ENCODE data around the gene FBXL15. TPM values are rescaled to one million over a fixed set of nuclear protein-coding genes. Genes with fewer than 3 reads are reported as not detected.

The FBXL15 gene
- polyA plus RNA-seq, 5 donors, result 4.3 to 13.6 (median 6.2) TPM

DNA sequence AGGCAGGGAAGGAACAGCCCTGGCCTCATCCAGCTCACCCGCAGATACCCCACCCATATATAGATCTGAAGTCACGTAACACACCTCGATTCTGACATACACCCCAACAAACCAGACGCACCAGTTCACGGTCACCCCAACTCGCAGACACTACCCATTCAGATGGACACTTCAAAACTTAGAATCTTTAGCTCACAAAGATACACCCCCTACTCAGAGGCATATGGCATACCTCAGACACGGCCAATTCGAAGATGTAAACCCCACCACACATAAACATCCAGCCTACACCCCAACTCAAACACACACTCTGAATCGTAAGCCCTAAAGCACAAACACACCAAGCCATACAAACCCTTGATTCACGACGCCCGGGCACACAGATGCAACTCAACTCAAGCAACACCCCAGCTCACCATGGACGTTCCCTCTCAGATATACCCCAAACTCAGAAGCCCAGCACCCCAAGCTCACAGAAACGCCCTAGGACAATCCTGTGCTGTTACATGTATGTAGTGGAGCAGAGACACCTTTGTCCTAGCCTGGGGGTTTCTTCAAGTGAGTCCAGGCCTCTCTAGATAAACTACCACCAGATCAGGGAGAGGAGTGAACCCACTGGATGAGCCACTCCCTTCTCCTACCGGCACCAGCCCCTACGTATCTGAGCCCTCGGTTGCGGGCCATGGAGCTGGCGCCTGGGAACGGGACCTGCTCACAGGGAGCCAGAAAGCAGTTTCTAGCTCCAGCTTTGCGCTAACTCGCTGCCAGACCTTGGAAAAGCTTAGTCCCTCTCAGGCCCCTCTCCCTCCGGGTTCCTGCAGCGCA lies 10.8 kb upstream of the FBXL15 start:
- no peak for DNase-seq

GRCh38 chr10:102410429-102411073 lies 10.1 kb upstream of the FBXL15 start:
- no peak for DNase-seq

DNA sequence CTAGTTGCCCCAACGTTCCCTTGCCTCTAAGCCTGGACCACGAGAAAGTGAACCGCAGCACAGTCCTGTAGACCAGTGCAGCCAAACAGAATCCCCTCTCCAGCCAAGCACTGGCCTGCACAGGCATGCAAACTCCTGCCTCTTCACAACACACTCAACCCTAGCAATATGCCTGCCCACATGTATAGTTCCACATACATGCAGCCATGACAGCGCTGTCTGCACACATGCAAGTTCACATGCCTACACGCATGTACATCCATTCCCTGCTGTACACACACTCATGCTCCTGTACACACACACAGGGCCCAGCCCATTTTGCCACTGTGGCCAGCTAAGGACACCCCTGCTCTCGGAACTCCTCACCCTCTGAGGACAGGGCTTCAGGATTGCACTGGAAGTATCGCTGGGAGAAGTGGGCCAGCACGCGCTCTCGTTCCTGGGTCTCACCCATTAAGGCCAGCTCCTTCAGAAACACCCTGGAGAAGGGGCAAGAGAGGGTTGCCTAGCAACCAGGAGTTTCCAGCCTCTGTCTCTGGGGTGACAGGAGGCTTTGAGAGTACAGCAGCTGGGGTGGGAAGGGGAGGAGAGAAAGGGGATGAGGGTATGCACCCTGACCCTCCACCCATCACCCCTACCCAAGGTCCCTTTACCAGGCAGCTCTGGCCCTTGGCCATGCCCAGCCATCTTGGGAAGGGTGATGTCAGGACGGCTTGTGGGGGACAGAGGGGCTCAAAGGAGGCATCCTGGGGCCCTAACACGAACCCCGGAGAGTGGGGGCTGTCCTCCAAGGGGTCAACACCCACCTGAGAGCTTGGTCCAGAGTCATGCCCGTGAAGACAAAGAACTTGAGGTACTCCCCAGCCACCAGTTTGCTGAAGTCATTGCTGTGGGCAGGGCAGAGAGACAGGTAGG lies 9.0 kb upstream of the FBXL15 start:
- no peak for DNase-seq

DNA sequence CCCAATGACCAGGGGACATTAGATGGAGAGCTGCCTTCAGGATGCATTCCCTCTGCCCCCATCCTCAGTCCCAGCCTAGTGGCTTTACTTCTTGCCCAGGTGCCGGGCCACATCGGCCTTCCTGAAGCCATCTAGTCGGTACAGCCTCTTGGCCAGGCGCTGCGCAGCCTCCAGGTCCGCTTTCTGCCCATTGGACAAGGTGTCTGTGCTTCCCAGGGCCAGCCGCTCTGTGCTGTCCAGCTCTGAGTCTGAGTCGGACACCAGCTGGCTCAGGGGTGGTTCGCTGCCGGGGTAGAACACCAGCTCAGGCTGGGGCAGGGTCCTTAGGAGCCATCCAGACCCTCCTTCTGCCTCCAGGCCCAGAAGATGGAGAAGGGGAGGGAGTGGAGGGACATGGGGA lies 8.3 kb upstream of the FBXL15 start:
- DNase-seq, result no peak

DNA sequence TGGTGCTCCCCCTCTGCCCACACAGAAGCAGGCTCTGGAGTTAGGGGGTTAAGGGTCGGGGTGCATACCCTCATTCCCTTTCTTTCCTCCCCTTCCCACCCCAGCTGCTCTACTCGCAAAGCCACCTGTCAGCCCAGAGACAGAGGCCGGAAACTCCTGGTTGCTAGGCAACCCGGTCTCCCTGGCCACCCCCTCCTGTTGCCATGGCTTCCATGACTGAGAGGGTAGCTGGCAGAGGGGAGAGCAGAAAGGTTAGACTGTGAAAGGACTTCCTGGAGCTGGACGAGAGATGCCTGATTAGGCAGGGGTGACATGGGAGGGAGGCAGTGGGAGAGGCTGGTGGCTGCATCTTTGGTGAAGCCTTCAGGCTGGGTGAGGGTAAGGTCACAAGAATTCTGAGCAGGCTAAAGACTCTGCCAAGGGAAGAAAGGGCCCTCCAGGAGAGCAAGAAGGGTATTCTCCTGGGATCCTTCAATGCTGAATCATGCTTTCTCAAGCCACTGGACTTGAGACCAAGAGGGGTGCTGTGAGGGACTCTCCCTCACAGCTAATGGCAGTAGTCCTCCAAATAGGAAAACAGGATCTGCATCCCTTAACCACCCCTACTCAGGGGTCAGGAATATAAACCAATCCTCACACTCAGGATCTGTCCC lies 7.5 kb upstream of the FBXL15 start:
- no peak for DNase-seq

DNA sequence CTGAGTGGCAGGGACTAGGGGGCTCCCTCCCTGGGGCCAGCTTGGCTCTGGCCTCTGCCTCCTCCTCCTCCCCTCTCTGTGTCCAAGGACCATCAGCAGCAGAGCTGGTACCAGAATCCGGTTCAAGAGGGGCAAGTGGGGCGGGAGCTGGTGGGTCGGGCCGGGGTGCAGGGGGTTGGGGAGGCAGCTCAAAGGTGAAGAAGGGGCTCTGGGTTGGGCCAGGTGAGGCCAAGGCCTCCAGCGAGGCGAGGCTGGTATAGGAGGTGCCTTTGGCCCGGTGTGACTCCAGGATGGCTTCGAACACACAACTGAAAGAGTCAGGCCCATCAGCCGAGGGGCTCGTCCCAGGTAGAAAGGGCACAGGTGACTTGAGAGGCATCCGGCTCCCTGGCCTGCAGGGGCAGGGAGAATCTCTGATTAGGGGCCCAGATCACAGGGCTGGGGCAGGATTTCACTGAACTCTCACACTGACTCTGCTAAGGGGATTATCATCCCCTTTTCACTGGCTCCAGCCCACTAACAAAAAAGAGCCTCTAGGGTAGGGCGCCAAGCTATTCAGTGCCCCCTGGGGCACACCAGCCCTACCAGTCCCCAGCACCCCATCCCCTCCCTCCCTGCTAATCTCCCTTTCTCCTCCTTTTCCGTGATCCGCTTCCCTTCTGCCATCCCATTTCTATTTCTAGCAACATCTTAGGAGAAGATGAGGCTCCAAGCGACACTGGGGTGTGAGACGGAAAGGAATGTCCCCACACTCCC lies 6.7 kb upstream of the FBXL15 start:
- DNase-seq, result no peak

GRCh38 chr10:102414749-102415148 lies 5.9 kb upstream of the FBXL15 start:
- no peak for DNase-seq

DNA sequence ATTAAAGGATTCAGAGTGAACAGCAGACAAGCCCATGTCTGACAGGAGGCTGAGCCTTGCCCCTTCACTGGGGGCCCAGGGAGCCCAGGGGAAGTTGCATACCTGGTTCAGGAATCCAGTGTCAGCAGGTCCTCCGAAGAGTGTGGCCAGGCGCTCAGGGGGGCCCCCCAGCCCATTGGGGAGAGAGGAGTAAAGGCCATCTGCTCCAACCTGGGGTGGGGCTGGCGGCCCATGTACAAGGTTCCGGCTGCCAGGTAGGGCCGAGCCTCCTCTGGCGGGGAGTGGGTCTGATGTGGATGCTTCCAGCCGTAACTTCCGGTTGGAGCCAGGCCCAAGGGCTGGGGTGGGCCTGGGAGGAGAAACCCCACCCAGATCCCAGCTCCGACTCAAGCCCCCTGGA lies 4.4 kb upstream of the FBXL15 start:
- DNase-seq, result no peak

DNA sequence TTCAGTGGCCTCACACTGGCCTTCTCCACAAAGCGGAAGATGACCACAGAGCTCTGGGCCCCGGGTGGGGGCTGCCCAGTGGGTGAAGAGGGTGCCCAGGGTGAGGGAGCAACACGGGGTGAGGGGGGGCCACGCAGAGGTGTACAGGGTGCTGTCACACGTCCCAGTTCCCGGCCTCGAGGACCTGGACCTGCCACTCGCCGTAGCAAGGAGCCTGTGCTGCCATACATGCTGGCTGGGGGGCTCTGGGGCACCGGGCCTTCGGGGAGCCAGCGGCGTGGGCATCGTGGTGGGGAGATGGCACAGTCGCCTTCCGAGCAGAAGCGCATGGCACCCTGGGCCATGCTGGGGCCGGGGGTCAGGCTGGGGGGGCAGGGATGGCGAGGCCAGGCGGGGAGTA lies 3.9 kb upstream of the FBXL15 start:
- DNase-seq, result no peak

GRCh38 chr10:102418622-102419268 lies 1.9 kb upstream of the FBXL15 start, which contains the start of gene PSD:
TSS of gene PSD (minus strand) at chr10:102418785. CDS start at chr10:102417038, 1,747 bp downstream.
- no peak for DNase-seq

- no peak for DNase-seq
These were observed 1.1 kb upstream of the FBXL15 start for GRCh38 chr10:102419269-102420180.

GRCh38 chr10:102420181-102420713 lies 389 bp upstream of the FBXL15 start:
- no peak for DNase-seq

GRCh38 chr10:102421507-102421756 lies 796 bp downstream of the FBXL15 start:
- no peak for DNase-seq

- no peak for DNase-seq
These were observed 1.3 kb downstream of the FBXL15 start for GRCh38 chr10:102421757-102422512.

GRCh38 chr10:102422545-102423129 lies 2.0 kb downstream of the FBXL15 start:
- DNase-seq, result no peak

GRCh38 chr10:102423372-102423968 lies 2.8 kb downstream of the FBXL15 start:
- DNase-seq, result no peak

- no peak for DNase-seq
These were observed 3.5 kb downstream of the FBXL15 start for GRCh38 chr10:102424145-102424544.

DNA sequence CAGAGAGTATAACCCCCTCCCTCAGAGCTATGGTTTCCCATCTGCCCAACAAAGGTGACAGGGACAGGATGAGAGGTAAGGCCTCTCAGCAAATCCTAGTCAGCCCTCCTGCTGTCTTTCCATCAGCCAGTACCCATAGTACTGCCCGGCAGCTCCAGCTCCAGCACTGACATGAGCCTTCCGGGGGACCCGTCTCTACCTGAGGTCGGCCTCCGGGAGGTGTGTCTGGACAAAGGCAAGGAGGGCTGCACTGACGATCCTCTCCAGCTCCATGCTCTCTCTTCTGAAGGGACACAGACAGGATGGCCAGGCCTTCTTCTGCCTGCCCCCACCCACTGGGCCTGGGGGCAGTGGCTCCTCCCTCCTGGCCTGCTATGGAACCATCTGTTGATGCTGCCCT lies 4.3 kb downstream of the FBXL15 start:
- DNase-seq, result no peak

Measured in right lung (tissue), 5 donors.